DOHH2 (cell line): ENCODE data around the gene WNT5B.

Experiments used
- H3F3A ChIP-seq: fragments of 200-600 bp; sonication (generic), shearing (Covaris generic); 2 replicates; pipeline ENCODE4 v1.6.0; 2016; ENCODE audit warnings: antibody characterized with exemption, mild to moderate bottlenecking; ENCODE audit not compliant: control insufficient read depth, insufficient read depth
- H3K27ac ChIP-seq: fragments of 200-600 bp; sonication (generic); 2 replicates; pipeline ENCODE4 v1.5.1; 2014; ENCODE audit warnings: low read depth, mild to moderate bottlenecking, low read length, moderate library complexity
- H3K27me3 ChIP-seq: fragments of 200-600 bp; sonication (generic); 2 replicates; pipeline ENCODE4 v1.6.1; 2014; ENCODE audit warnings: mild to moderate bottlenecking, low read length, mixed read lengths; ENCODE audit not compliant: control insufficient read depth
- H3K36me3 ChIP-seq: fragments of 200-600 bp; sonication (generic); 2 replicates; pipeline ENCODE4 v1.6.1; 2014; ENCODE audit warnings: mild to moderate bottlenecking, low read length, moderate library complexity, mixed read lengths; ENCODE audit not compliant: control insufficient read depth
- H3K4me1 ChIP-seq: fragments of 200-600 bp; sonication (generic); 2 replicates; pipeline ENCODE4 v1.6.1; 2014; ENCODE audit warnings: mild to moderate bottlenecking, low read length, mixed read lengths; ENCODE audit not compliant: control insufficient read depth
- H3K4me2 ChIP-seq: fragments of 200-600 bp; sonication (generic); 2 replicates; pipeline ENCODE4 v1.6.0; 2014; ENCODE audit warnings: mild to moderate bottlenecking, low read length, moderate library complexity
- H3K4me3 ChIP-seq: fragments of 200-600 bp; sonication (generic); 2 replicates; pipeline ENCODE4 v1.5.1; 2014; ENCODE audit warnings: mild to moderate bottlenecking, low read length, mixed read lengths
- H3K79me2 ChIP-seq: fragments of 200-600 bp; sonication (generic); 2 replicates; pipeline ENCODE4 v1.6.1; 2014; ENCODE audit warnings: mild to moderate bottlenecking, low read length, mixed read lengths; ENCODE audit not compliant: control insufficient read depth
- H3K9me2 ChIP-seq: fragments of 200-600 bp; sonication (generic); replicated peaks from 2 replicates; pipeline ENCODE4 v1.6.1; 2014; ENCODE audit warnings: mild to moderate bottlenecking, low read length, mixed read lengths; ENCODE audit not compliant: control insufficient read depth
- H3K9me3 ChIP-seq: fragments of 200-600 bp; sonication (generic); 2 replicates; pipeline ENCODE4 v1.6.1; 2014; ENCODE audit warnings: antibody characterized with exemption, low read length, mixed read lengths; ENCODE audit not compliant: control insufficient read depth, insufficient read depth
- H4K20me1 ChIP-seq: fragments of 200-600 bp; sonication (generic); 2 replicates; pipeline ENCODE4 v1.6.0; 2014; ENCODE audit warnings: low read depth, mild to moderate bottlenecking, antibody characterized with exemption, low read length, moderate library complexity; ENCODE audit not compliant: control insufficient read depth, insufficient read depth
- CTCF ChIP-seq: fragments of 200-600 bp; sonication (generic); IDR thresholded peaks from one replicate; pipeline ENCODE4 v1.5.1; 2014; ENCODE audit warnings: antibody characterized with exemption, mild to moderate bottlenecking, low read depth, low read length; ENCODE audit not compliant: poor library complexity, severe bottlenecking
- EZH2phosphoT487 ChIP-seq: fragments of 200-600 bp; sonication (generic); IDR thresholded peaks from 2 replicates; pipeline ENCODE4 v1.6.1; 2017; ENCODE audit warnings: borderline replicate concordance, mild to moderate bottlenecking, antibody characterized with exemption, low read length, moderate library complexity, mixed read lengths

The WNT5B gene

GRCh38 chr12:1618489-1618888, 10.5 kb upstream of the WNT5B start:
- Histone ChIP-seq H3K4me1 (peaks cover 8% of the 10 kb centered on the region), H3K4me3 (no peak overlapping the region), H3K36me3 (no peaks in the 10 kb centered on the region), H3F3A (no peaks in the 10 kb centered on the region), H3K9me3 (no peaks in the 10 kb centered on the region), H3K9me2 (no peaks in the 10 kb centered on the region), H3K27me3 (peaks cover 38% of the 10 kb centered on the region), H3K27ac (no peak overlapping the region), H4K20me1 (no peaks in the 10 kb centered on the region), H3K4me2 (no peak overlapping the region), H3K79me2 (no peaks in the 10 kb centered on the region)
- no peak for TF ChIP-seq EZH2phosphoT487
- TF ChIP-seq CTCF, result no peak

GRCh38 chr12:1619159-1619558, 9.9 kb upstream of the WNT5B start:
- Histone ChIP-seq H3K4me2 (no peak overlapping the region), H3K79me2 (no peaks in the 10 kb centered on the region), H3K4me1 (peaks cover 8% of the 10 kb centered on the region)

GRCh38 chr12:1619587-1619986, 9.4 kb upstream of the WNT5B start:
- peaks cover 38% of the 10 kb centered on the region for H3K27me3 ChIP-seq
- no peaks in the 10 kb centered on the region for H3K79me2 ChIP-seq
- no peaks in the 10 kb centered on the region for H3K9me3 ChIP-seq
- H3K4me3 ChIP-seq, result no peak overlapping the region
- no peaks in the 10 kb centered on the region for H4K20me1 ChIP-seq
- TF ChIP-seq CTCF (no peak), EZH2phosphoT487 (no peak)
- no peak overlapping the region for H3K27ac ChIP-seq
- H3K4me1 ChIP-seq, result peaks cover 8% of the 10 kb centered on the region
- no peaks in the 10 kb centered on the region for H3F3A ChIP-seq
- no peaks in the 10 kb centered on the region for H3K9me2 ChIP-seq
- H3K36me3 ChIP-seq, result no peaks in the 10 kb centered on the region
- no peak overlapping the region for H3K4me2 ChIP-seq

More at GRCh38 chr12:1619159-1619558, 9.9 kb upstream of the WNT5B start:
- H3K9me2 ChIP-seq, result no peaks in the 10 kb centered on the region
- no peaks in the 10 kb centered on the region for H4K20me1 ChIP-seq
- no peaks in the 10 kb centered on the region for H3F3A ChIP-seq
- no peak overlapping the region for H3K4me3 ChIP-seq
- H3K36me3 ChIP-seq, result no peaks in the 10 kb centered on the region
- TF ChIP-seq EZH2phosphoT487 (no peak), CTCF (no peak)
- no peaks in the 10 kb centered on the region for H3K9me3 ChIP-seq
- peaks cover 38% of the 10 kb centered on the region for H3K27me3 ChIP-seq
- H3K27ac ChIP-seq, result no peak overlapping the region

GRCh38 chr12:1620092-1620491, 8.9 kb upstream of the WNT5B start:
- Histone ChIP-seq H3K9me3 (no peaks in the 10 kb centered on the region), H4K20me1 (no peaks in the 10 kb centered on the region), H3K27me3 (peaks cover 38% of the 10 kb centered on the region), H3K9me2 (no peaks in the 10 kb centered on the region), H3K36me3 (no peaks in the 10 kb centered on the region), H3K4me1 (peaks cover 8% of the 10 kb centered on the region), H3K4me3 (no peak overlapping the region), H3K27ac (no peak overlapping the region), H3K4me2 (no peak overlapping the region), H3K79me2 (no peaks in the 10 kb centered on the region), H3F3A (no peaks in the 10 kb centered on the region)
- TF ChIP-seq CTCF, result no peak
